K562 (cell line): ENCODE results near the gene DDX20.

Experiments
- CTCF ChIP-seq, 3 experiments: IDR thresholded peaks in 2 of 3; conservative IDR thresholded peaks in 1 of 3; 2 replicates each; pipeline ENCODE4 v1.5.1; 2011 to 2012; ENCODE audit warnings: low read length in 3 of 3, mild to moderate bottlenecking in 3 of 3, control low read depth in 2 of 3, improper control_type of control experiment in 1 of 3, inconsistent platforms in 1 of 3, low read depth in 1 of 3, mixed read lengths in 1 of 3, moderate library complexity in 1 of 3; ENCODE audit not compliant: insufficient read depth in 2 of 3
- ETV6 ChIP-seq, 3 experiments: fragments of 150-350 bp in 1 of 3; sonication (generic) in 1 of 3; formaldehyde crosslinking in 1 of 3; IDR thresholded peaks; 2 replicates each; pipeline versions ENCODE4 v1.6.1 to v1.8.0; 2014 to 2022; ENCODE audit warnings: borderline replicate concordance in 2 of 3, low read depth in 2 of 3, antibody characterized with exemption in 1 of 3, low read length in 1 of 3, mild to moderate bottlenecking in 1 of 3, missing genetic modification reagents in 1 of 3
- IRF1 ChIP-seq: sonication (generic); formaldehyde crosslinking; IDR thresholded peaks from 2 replicates; pipeline ENCODE4 v1.8.0; 2022; ENCODE audit warnings: missing genetic modification reagents, mild to moderate bottlenecking, borderline replicate concordance
- KDM4B ChIP-seq, 2 experiments: fragments of 450-650 bp in 1 of 2; sonication (generic) in 1 of 2; IDR thresholded peaks; 2 replicates each; pipeline ENCODE4 v1.6.1; 2016 to 2017; ENCODE audit warnings: borderline replicate concordance in 2 of 2, antibody characterized with exemption in 1 of 2, low read depth in 1 of 2, mild to moderate bottlenecking in 1 of 2
- LARP7 ChIP-seq: fragments of 450-650 bp; IDR thresholded peaks from 2 replicates; pipeline ENCODE4 v1.6.1; 2016
- MAZ ChIP-seq, 2 experiments: fragments of 450-650 bp in 1 of 2; sonication (generic) in 1 of 2; formaldehyde crosslinking; IDR thresholded peaks in 1 of 2; conservative IDR thresholded peaks in 1 of 2; 2 replicates each; pipeline versions ENCODE4 v1.4.0 to v1.5.0; 2020; ENCODE audit warnings: mild to moderate bottlenecking in 1 of 2, missing genetic modification reagents in 1 of 2
- MTF1 ChIP-seq: fragments of 250-450 bp; sonication (Bioruptor Pico); IDR thresholded peaks from 2 replicates; pipeline ENCODE4 v1.9.0; 2021; ENCODE audit warnings: moderate library complexity, mild to moderate bottlenecking, inconsistent platforms, borderline replicate concordance
- NBN ChIP-seq: fragments of 450-650 bp; IDR thresholded peaks from 2 replicates; pipeline ENCODE4 v1.6.1; 2016; ENCODE audit warnings: low read depth, mild to moderate bottlenecking
- ZBTB49 ChIP-seq: sonication (generic); formaldehyde crosslinking; IDR thresholded peaks from 2 replicates; pipeline ENCODE4 v1.8.0; 2022; ENCODE audit warnings: missing genetic modification reagents, mild to moderate bottlenecking, borderline replicate concordance
- TF ChIP-seq, protein P1 (sequence below): fragments of 450-650 bp; IDR thresholded peaks from 2 replicates; pipeline ENCODE4 v1.6.1; 2017; ENCODE audit warnings: antibody characterized with exemption, mild to moderate bottlenecking

DNA sequence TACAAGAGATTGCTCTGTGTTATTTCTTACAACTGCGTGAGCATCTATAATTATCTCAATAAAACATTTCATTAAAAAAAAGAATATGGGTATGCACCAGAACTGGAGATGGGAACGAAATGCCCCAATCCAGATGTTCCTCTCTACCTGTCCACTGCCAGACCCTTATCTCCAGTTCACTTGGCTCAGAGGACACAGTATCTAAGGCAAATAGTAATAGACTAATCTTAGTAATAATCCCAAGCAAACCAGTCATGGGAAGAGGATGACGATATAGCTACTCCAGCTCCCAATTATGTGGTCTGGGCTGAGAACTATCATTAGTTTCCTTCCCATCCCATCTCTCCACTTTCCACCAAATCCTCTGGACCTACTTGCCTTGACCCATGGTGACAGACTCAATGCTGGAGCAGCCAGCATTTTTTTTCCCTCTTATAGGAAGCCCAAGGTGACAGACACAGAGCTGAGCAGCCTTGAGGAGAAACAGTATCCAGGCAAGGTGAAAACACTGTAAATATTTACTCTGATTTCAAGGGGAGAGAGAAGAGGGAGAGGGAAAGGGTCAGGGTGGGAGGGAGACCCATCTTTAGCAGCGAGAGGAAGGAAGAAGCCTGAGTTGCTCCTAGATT is 28.7 kb downstream of the DDX20 start:
- TF ChIP-seq MAZ (CRISPR knock-in tag; conservative IDR thresholded peaks at IDR 0.05 in 1 of 2, IDR thresholded peaks at IDR 0.05 in 1 of 2) (no peak), ETV6 (IDR thresholded peaks at IDR 0.05; ENCODE audit: borderline replicate concordance in 1 of 2, low read depth in 2 of 2, low read length in 1 of 2) (no peak), ETV6 (CRISPR knock-in tag; IDR thresholded peaks at IDR 0.05; ENCODE audit: borderline replicate concordance) (no peak), ZBTB49 (CRISPR knock-in tag) (no peak), IRF1 (no peak), MTF1 (CRISPR knock-in tag) (no peak), KDM4B (IDR thresholded peaks at IDR 0.05; ENCODE audit: borderline replicate concordance in 2 of 2, low read depth in 1 of 2) (no peak), CTCF (IDR thresholded peaks at IDR 0.05 in 2 of 3, conservative IDR thresholded peaks at IDR 0.05 in 1 of 3; ENCODE audit: insufficient read depth in 2 of 3, low read depth in 1 of 3, low read length in 3 of 3) (no peak), LARP7 (no peak), NBN (no peak)
- TF ChIP-seq, protein P1, sequence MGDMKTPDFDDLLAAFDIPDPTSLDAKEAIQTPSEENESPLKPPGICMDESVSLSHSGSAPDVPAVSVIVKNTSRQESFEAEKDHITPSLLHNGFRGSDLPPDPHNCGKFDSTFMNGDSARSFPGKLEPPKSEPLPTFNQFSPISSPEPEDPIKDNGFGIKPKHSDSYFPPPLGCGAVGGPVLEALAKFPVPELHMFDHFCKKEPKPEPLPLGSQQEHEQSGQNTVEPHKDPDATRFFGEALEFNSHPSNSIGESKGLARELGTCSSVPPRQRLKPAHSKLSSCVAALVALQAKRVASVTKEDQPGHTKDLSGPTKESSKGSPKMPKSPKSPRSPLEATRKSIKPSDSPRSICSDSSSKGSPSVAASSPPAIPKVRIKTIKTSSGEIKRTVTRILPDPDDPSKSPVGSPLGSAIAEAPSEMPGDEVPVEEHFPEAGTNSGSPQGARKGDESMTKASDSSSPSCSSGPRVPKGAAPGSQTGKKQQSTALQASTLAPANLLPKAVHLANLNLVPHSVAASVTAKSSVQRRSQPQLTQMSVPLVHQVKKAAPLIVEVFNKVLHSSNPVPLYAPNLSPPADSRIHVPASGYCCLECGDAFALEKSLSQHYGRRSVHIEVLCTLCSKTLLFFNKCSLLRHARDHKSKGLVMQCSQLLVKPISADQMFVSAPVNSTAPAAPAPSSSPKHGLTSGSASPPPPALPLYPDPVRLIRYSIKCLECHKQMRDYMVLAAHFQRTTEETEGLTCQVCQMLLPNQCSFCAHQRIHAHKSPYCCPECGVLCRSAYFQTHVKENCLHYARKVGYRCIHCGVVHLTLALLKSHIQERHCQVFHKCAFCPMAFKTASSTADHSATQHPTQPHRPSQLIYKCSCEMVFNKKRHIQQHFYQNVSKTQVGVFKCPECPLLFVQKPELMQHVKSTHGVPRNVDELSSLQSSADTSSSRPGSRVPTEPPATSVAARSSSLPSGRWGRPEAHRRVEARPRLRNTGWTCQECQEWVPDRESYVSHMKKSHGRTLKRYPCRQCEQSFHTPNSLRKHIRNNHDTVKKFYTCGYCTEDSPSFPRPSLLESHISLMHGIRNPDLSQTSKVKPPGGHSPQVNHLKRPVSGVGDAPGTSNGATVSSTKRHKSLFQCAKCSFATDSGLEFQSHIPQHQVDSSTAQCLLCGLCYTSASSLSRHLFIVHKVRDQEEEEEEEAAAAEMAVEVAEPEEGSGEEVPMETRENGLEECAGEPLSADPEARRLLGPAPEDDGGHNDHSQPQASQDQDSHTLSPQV = no peak
